ENCODE measurements around the gene TSACC.

DNA sequence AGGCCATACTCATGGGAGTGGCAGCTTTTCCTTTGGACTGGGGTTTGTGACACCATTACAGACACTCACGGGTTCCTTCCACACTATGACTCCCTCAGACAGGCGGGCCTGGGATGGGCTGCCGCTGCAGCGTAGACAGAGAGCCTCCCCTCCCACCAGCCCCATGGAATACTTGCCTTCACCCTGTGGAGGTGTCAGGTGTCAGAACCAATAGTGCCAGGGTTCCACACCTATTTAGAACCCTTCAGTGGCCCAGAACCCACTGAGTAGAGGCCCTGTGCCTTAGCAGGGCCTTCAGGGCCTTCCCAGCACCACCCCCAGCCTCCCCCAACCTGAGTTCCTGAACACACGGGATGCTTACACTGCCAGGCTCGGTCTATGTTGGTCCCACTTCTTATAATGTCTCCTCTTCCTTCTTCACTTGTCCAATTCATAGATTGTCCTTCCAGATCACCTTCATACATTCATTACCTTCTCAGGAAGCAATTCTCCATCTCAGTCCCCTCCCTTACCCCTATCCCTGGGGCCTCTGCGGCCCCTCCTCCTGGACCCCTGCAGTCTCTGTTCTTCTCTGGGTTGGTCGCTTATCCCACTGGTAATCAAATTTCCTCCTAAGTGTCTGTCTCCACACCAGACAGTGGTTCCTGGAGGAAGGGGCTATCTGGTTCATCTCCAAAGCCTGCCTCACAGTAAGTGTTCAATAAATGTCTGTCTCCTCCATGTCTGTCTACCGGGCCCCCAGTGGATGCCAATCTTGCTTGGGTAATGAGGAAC lies 29.2 kb downstream of the TSACC start:
- TF ChIP-seq, protein P1, sequence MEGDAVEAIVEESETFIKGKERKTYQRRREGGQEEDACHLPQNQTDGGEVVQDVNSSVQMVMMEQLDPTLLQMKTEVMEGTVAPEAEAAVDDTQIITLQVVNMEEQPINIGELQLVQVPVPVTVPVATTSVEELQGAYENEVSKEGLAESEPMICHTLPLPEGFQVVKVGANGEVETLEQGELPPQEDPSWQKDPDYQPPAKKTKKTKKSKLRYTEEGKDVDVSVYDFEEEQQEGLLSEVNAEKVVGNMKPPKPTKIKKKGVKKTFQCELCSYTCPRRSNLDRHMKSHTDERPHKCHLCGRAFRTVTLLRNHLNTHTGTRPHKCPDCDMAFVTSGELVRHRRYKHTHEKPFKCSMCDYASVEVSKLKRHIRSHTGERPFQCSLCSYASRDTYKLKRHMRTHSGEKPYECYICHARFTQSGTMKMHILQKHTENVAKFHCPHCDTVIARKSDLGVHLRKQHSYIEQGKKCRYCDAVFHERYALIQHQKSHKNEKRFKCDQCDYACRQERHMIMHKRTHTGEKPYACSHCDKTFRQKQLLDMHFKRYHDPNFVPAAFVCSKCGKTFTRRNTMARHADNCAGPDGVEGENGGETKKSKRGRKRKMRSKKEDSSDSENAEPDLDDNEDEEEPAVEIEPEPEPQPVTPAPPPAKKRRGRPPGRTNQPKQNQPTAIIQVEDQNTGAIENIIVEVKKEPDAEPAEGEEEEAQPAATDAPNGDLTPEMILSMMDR (IDR thresholded peaks at IDR 0.05), result no peak
- no peak for TF ChIP-seq POLR2AphosphoS5 (IDR thresholded peaks at IDR 0.05; ENCODE audit: low read depth, low read length)

All from Panc1 (cell line).